IMR-90 (cell line): ENCODE results near the gene GNG12.

Experiments
- CEBPB ChIP-seq: IDR thresholded peaks from 2 replicates; pipeline ENCODE4 v1.6.1; 2012; ENCODE audit warnings: low read depth, low read length, improper control_type of control experiment
- CHD1 ChIP-seq: IDR thresholded peaks from 2 replicates; pipeline ENCODE4 v1.6.1; 2012; ENCODE audit warnings: low read depth, low read length, improper control_type of control experiment
- CTCF ChIP-seq: conservative IDR thresholded peaks from 2 replicates; pipeline ENCODE4 v1.5.1; 2012; ENCODE audit warnings: mild to moderate bottlenecking, low read depth, low read length, improper control_type of control experiment
- MAFK ChIP-seq: IDR thresholded peaks from 2 replicates; pipeline ENCODE4 v1.6.1; 2012; ENCODE audit warnings: low read depth, low read length, improper control_type of control experiment
- MXI1 ChIP-seq: IDR thresholded peaks from 2 replicates; pipeline ENCODE4 v1.6.1; 2012; ENCODE audit warnings: low read depth, mild to moderate bottlenecking, low read length, moderate library complexity, borderline replicate concordance
- POLR2A ChIP-seq: IDR thresholded peaks from 2 replicates; pipeline ENCODE4 v1.6.1; 2012; ENCODE audit warnings: mild to moderate bottlenecking, low read depth, low read length
- RAD21 ChIP-seq: IDR thresholded peaks from 2 replicates; pipeline ENCODE4 v1.6.1; 2012; ENCODE audit warnings: low read length, improper control_type of control experiment
- RCOR1 ChIP-seq: IDR thresholded peaks from 2 replicates; pipeline ENCODE4 v1.6.1; 2012; ENCODE audit warnings: mild to moderate bottlenecking, low read length, improper control_type of control experiment; ENCODE audit not compliant: insufficient replicate concordance
- RFX5 ChIP-seq: IDR thresholded peaks from 2 replicates; pipeline ENCODE4 v1.8.0; 2012; ENCODE audit warnings: low read depth, mild to moderate bottlenecking, low read length, moderate library complexity

- TF ChIP-seq CTCF, result no peak
- no peak for TF ChIP-seq POLR2A
- TF ChIP-seq MXI1, result no peak
- no peak for TF ChIP-seq MAFK
- no peak for TF ChIP-seq RAD21
- TF ChIP-seq CHD1, result no peak
- no peak for TF ChIP-seq CEBPB
- no peak for TF ChIP-seq RFX5
- no peak for TF ChIP-seq RCOR1
Observed at GRCh38 chr1:67676946-67677345, 156.3 kb downstream of the GNG12 start.
